ENCODE data around the gene IBTK. TPM values are rescaled to one million over a fixed set of nuclear protein-coding genes. Genes with fewer than 3 reads are reported as not detected.

The IBTK gene
- total RNA-seq, 1 experiment from 2014 or later: 25.9 TPM

DNA sequence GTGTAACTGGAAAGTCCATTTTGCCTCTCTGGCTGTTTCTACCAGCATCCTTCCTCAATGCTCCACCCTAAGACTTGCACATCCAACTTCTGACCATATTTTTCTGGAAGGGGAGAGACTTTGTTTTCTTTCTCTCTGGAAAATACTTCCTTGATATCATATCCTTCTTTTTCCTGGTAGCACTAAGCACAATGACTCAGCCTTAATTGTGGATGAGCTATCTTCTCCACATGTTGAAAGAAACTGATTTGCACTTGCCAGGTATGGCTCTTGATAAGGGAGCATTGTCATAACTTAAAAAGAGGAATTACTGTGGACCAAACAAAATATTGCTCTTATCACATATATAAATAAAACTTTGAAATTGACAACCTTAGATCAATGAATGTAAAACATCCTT lies 30.1 kb upstream of the IBTK start:
- BruUV-seq (replicated peaks): no TSS peak
- H3K9me2 ChIP-seq (ENCODE audit: insufficient read depth): no peaks in the 10 kb centered on the region
- intact Hi-C loops (cut with micrococcal nuclease; ENCODE audit: unreplicated experiment): no loop called here
- TF ChIP-seq, protein P1, sequence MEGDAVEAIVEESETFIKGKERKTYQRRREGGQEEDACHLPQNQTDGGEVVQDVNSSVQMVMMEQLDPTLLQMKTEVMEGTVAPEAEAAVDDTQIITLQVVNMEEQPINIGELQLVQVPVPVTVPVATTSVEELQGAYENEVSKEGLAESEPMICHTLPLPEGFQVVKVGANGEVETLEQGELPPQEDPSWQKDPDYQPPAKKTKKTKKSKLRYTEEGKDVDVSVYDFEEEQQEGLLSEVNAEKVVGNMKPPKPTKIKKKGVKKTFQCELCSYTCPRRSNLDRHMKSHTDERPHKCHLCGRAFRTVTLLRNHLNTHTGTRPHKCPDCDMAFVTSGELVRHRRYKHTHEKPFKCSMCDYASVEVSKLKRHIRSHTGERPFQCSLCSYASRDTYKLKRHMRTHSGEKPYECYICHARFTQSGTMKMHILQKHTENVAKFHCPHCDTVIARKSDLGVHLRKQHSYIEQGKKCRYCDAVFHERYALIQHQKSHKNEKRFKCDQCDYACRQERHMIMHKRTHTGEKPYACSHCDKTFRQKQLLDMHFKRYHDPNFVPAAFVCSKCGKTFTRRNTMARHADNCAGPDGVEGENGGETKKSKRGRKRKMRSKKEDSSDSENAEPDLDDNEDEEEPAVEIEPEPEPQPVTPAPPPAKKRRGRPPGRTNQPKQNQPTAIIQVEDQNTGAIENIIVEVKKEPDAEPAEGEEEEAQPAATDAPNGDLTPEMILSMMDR (conservative IDR thresholded peaks at IDR 0.05): no peak
- TF ChIP-seq EZH2 (IDR thresholded peaks at IDR 0.05; ENCODE audit: low read depth): no peak
- no peak overlapping the region for H3K4me2 ChIP-seq
- H3F3A ChIP-seq (ENCODE audit: insufficient read depth, low read depth): no peaks in the 10 kb centered on the region
- ChIA-PET CTCF (no interaction called here), POLR2A (ENCODE audit: unreplicated experiment) (no interaction called here)
- no peak overlapping the region for H3K27ac ChIP-seq
- no peaks in the 10 kb centered on the region for H3K36me3 ChIP-seq (ENCODE audit: low read depth)
- no peaks in the 10 kb centered on the region for H3K4me1 ChIP-seq (replicated peaks; ENCODE audit: insufficient read depth)
- H2AFZ ChIP-seq: no peak overlapping the region
- H3K9me3 ChIP-seq (ENCODE audit: insufficient read depth, low read depth): no peaks in the 10 kb centered on the region
- no peaks in the 10 kb centered on the region for H3K27me3 ChIP-seq (ENCODE audit: insufficient read depth, low read depth)
- H3K4me3 ChIP-seq: no peak overlapping the region
- H4K20me1 ChIP-seq (ENCODE audit: insufficient read depth): no peaks in the 10 kb centered on the region
- DNase-seq: no peak
- H3K79me2 ChIP-seq (ENCODE audit: low read depth): no peaks in the 10 kb centered on the region

GRCh38 chr6:82275686-82276085 lies 28.1 kb upstream of the IBTK start:
- Histone ChIP-seq H3K36me3 (ENCODE audit: low read depth) (no peaks in the 10 kb centered on the region), H3K9me2 (ENCODE audit: insufficient read depth) (no peaks in the 10 kb centered on the region), H2AFZ (no peak overlapping the region), H3K27me3 (ENCODE audit: insufficient read depth, low read depth) (no peaks in the 10 kb centered on the region), H3K4me3 (no peak overlapping the region), H3F3A (ENCODE audit: insufficient read depth, low read depth) (no peaks in the 10 kb centered on the region), H3K79me2 (ENCODE audit: low read depth) (no peaks in the 10 kb centered on the region), H3K27ac (no peak overlapping the region), H4K20me1 (ENCODE audit: insufficient read depth) (no peaks in the 10 kb centered on the region), H3K4me1 (replicated peaks; ENCODE audit: insufficient read depth) (no peaks in the 10 kb centered on the region), H3K4me2 (no peak overlapping the region), H3K9me3 (ENCODE audit: insufficient read depth, low read depth) (no peaks in the 10 kb centered on the region)
- ChIA-PET POLR2A (ENCODE audit: unreplicated experiment) (no interaction called here), CTCF (no interaction called here)
- no peak for TF ChIP-seq EZH2 (IDR thresholded peaks at IDR 0.05; ENCODE audit: low read depth)
- TF ChIP-seq, protein P1 (conservative IDR thresholded peaks at IDR 0.05): no peak
- intact Hi-C loops (cut with micrococcal nuclease; ENCODE audit: unreplicated experiment): no loop called here
- no peak for DNase-seq
- no TSS peak for BruUV-seq (replicated peaks)

- DNase-seq: no peak
- H3K9me3 ChIP-seq (ENCODE audit: insufficient read depth, low read depth): no peaks in the 10 kb centered on the region
- H3K4me2 ChIP-seq: no peak overlapping the region
- no TSS peak for BruUV-seq (replicated peaks)
- H2AFZ ChIP-seq: no peak overlapping the region
- no peak overlapping the region for H3K27ac ChIP-seq
- no peaks in the 10 kb centered on the region for H3K4me1 ChIP-seq (replicated peaks; ENCODE audit: insufficient read depth)
- H3F3A ChIP-seq (ENCODE audit: insufficient read depth, low read depth): no peaks in the 10 kb centered on the region
- H3K36me3 ChIP-seq (ENCODE audit: low read depth): no peaks in the 10 kb centered on the region
- CTCF ChIA-PET: interaction anchor here (0.6 kb wide), 1 partner anchor 307 kb away, joined by 3 read pairs; no protein-coding TSS in a partner anchor
- no peak overlapping the region for H3K4me3 ChIP-seq
- TF ChIP-seq, protein P1 (conservative IDR thresholded peaks at IDR 0.05): no peak
- no peak for TF ChIP-seq EZH2 (IDR thresholded peaks at IDR 0.05; ENCODE audit: low read depth)
- POLR2A ChIA-PET (ENCODE audit: unreplicated experiment): no interaction called here
- H3K79me2 ChIP-seq (ENCODE audit: low read depth): no peaks in the 10 kb centered on the region
- no peaks in the 10 kb centered on the region for H3K9me2 ChIP-seq (ENCODE audit: insufficient read depth)
- H3K27me3 ChIP-seq (ENCODE audit: insufficient read depth, low read depth): no peaks in the 10 kb centered on the region
- no peaks in the 10 kb centered on the region for H4K20me1 ChIP-seq (ENCODE audit: insufficient read depth)
- intact Hi-C loops (cut with micrococcal nuclease; ENCODE audit: unreplicated experiment): no loop called here
These were observed 25.8 kb upstream of the IBTK start for GRCh38 chr6:82273295-82273694.
